SK-N-SH treated with all-trans-retinoic acid at 6 μM for 48 hours (cell line): ENCODE data around the gene SMAD5.

Experiments used
- ZFP30 ChIP-seq: fragments of 450-650 bp; formaldehyde crosslinking; IDR thresholded peaks from 2 replicates; pipeline ENCODE4 v1.5.0; 2022; ENCODE audit warnings: mild to moderate bottlenecking, moderate library complexity
- ZNF565 ChIP-seq: fragments of 450-650 bp; formaldehyde crosslinking; conservative IDR thresholded peaks from 2 replicates; pipeline ENCODE4 v1.5.0; 2020; ENCODE audit warnings: low read depth, mild to moderate bottlenecking, moderate library complexity
- TF ChIP-seq, protein P1 (sequence below): fragments of 250-450 bp; sonication (Bioruptor Pico); IDR thresholded peaks from 2 replicates; pipeline ENCODE4 v1.5.0; 2020; ENCODE audit warnings: mild to moderate bottlenecking, moderate library complexity

DNA sequence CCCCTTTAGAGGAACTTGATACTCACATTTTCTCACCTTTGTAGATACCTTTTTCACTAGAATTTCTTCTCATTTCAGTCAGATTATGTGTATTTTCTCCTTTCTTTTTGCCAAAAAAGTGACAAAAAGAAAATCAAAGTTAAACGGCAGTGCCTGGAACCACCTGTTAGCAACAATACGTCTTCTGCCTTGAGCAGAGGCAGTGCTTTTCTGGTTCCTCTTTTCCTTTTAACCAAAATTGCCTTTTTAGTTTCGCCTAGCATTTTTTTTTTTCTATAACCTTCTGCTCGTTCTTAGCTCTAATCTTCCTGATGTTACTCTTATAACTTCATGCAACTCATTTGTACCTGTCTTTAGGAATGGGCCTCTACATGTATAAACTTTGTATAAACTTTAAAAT is 34.3 kb downstream of the SMAD5 start:
- no peak for TF ChIP-seq ZNF565 (CRISPR knock-in tag)
- no peak for TF ChIP-seq ZFP30
- TF ChIP-seq, protein P1, sequence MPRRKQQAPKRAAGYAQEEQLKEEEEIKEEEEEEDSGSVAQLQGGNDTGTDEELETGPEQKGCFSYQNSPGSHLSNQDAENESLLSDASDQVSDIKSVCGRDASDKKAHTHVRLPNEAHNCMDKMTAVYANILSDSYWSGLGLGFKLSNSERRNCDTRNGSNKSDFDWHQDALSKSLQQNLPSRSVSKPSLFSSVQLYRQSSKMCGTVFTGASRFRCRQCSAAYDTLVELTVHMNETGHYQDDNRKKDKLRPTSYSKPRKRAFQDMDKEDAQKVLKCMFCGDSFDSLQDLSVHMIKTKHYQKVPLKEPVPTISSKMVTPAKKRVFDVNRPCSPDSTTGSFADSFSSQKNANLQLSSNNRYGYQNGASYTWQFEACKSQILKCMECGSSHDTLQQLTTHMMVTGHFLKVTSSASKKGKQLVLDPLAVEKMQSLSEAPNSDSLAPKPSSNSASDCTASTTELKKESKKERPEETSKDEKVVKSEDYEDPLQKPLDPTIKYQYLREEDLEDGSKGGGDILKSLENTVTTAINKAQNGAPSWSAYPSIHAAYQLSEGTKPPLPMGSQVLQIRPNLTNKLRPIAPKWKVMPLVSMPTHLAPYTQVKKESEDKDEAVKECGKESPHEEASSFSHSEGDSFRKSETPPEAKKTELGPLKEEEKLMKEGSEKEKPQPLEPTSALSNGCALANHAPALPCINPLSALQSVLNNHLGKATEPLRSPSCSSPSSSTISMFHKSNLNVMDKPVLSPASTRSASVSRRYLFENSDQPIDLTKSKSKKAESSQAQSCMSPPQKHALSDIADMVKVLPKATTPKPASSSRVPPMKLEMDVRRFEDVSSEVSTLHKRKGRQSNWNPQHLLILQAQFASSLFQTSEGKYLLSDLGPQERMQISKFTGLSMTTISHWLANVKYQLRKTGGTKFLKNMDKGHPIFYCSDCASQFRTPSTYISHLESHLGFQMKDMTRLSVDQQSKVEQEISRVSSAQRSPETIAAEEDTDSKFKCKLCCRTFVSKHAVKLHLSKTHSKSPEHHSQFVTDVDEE, result no peak
